Left hindlimb (tissue), 1 donor: ENCODE measurements around the gene AFG1L.
"Not testable (repeated sequence)": the region's sequence is repeated elsewhere in the genome, so short reads cannot be mapped to it uniquely, and the experiment has no call there.

Experiments
- DNase-seq: peaks from one replicate; pipeline ENCODE4 v3.0.0-alpha.2; 2018

The AFG1L gene

DNA sequence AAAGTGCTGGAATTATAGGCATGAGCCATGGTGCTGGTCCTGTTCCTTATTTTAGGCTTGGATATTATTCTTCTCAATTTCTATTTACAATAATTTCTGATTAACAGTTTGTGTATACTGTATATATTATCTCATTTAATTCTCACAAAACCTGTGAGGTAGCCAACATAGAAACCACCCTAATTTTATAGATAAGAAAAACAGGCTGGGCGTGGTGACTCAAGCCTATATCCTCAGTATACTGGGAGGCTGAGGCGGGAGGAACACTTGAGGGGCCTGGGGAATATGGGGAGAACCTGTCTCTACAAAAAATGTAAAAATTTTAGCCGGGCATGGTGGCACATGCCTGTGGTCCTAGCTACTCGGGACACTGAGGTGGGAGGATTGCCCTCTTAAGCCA is 3.8 kb upstream of the AFG1L start:
- no peak for DNase-seq

DNA sequence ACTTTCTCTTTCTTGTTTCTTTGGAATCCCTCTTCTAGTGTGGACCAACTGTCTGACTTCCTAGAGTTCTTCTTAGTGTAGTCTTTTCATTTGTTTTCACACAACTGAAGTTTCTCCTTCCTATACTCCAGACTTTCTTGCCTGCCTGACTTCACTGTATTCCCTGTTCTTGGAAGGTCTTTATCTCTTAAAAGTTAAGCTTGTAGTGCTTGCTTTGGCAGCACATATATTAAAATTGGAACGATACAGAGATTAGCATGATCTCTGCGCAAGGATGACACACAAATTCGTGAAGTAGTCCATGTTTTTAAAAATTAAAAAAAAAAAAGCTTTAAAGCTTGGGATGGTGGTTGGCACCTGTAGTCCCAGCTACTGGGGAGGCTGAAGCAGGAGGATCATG is 2.3 kb upstream of the AFG1L start:
- not testable (repeated sequence) for DNase-seq

DNA sequence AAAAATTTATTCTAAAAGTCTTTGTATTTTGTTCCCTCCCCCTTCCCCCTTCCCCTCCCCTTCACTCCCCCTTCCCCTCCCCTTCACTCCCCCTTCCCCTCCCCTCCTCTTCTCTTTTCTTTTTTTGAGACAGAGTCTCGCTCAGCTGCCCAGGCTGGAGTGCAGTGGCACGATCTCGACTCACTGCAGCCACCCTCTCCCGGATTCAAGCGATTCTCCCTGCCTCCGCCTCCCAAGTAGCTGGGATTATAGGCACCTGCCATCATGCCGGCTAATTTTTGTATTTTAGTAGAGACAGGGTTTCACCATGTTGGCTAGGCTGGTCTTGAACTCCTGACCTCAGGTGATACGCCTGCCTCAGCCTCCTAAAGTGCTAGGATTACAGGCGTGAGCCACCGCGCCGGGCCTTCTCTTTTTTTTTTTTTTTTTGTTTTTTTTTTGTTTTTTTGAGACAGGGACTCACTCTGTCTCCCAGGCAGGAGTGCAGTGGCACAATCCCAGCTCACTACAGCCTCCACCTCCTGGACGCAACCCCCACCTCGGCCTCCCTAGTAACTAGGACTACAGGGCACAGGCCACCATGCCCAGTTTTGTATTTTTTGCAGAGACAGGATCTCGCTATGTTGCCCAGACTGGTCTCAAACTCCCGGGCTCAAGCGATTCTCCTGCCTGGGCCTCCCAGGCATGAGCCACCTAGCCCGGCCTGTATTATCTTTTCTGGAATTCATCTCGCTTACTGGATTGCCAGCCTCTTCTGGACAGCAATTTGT is 1.1 kb upstream of the AFG1L start:
- DNase-seq: no peak

DNA sequence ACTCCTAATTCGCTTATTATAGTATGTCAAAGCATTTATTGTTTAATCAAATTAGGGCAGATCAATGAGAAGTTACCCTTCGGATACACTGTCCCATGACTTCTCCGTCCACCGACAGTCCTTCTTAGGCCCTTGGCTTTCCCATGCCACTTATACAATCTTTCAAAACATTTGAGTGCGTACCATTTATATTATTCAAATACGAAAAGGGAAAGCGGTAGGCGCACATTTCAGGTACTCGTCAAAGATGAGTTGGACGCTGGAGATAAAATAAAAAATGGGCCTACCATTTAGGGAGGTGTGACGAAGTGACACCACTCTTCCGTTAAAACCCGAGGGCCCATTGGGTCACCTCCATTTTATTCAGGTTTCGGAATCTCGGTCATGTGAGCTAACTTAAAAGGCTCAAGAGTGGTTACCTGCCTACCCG is 542 bp upstream of the AFG1L start:
- no peak for DNase-seq

DNA sequence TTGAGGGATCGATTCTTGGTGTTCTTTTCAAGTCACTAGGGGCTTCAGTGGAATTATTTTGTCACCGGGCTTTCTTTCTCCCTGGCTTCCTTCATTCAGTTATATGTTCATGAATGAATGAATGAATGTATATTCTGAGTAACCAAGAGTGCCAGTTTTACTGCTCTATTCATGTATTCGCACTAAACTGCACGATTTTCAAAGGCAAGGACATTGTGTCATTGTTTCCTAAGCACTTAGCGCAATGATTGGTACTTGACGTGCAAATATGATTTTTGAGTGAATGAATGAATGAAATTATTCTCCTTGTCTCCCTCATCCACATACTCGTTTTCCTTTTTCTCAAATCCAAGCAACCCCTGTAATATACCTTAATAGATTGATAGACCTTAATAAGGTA is 822 bp downstream of the AFG1L start:
- DNase-seq: no peak

DNA sequence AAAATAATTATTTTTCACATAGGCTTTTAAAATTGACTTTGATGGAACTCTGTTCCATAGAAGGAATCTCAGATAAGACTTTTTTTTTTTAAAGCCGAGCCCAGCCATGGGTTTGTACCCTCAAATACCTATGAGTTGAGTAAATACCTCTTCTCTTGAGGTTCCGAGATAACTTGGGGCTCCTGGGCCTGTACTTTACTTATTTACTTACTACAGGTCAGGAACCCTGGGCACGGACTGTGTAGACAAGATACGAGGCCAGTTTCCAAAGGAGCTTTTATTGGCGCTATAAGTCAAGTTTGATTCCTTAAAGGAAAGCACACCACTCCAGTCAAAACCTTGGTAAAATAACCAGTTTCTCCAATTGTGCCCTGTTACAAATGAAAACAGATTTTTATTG is 7.5 kb downstream of the AFG1L start:
- no peak for DNase-seq

DNA sequence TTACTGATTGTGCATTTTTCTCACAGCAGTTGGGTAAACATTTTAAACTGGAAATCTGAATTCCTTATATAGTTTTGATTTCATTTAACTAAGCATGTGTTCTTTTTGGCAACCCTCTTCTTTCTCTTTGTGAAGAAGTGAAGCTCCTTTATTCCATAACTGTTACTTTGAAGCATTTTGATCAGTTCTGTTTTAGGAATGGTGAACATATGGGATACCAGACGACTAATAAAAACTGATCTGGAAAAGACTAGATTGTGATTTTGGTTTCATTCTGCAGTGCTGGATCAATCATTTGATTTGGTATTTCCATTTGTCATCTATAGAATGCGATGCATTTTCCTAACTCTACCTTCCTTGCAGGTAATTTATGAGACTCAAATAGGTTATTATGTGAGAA is 9.8 kb downstream of the AFG1L start:
- no peak for DNase-seq

DNA sequence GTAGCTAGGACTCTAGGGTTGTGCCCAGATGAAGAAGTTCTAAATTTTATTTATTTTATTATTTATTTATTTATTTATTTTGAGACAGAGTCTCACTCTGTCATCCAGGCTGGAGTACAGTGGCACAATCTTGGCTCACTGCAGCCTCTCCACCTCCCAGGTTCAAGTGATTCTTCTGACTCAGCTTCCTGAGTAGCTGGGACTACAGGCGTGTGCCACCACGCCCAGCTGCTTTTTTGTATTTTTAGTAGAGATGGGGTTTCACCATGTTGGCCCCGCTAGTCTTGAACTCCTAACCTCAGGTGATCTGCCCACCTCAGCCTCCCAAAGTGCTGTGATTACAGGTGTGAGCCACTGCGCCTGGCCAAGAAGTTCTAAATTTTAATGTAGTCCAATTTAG is 13.8 kb downstream of the AFG1L start:
- DNase-seq: not testable (repeated sequence)

DNA sequence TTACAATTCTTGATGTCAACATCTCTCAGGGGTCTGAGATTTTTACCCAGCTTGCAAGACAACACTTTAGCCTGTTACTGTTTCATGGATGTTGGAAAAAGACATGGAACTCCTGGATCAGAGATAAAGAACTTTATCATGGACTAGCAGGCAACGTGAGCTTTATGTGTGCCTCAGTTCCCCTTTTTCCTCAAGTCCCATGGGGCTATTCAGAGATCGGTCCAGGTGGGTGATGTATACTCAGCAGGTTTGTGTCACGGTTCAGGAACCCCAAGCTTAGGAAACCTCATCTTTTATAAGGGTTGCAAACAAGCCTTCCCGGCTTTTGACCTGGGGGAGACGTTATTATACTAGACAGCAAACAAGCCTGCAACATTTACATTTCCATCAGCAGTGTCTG is 15.0 kb downstream of the AFG1L start:
- DNase-seq: no peak

DNA sequence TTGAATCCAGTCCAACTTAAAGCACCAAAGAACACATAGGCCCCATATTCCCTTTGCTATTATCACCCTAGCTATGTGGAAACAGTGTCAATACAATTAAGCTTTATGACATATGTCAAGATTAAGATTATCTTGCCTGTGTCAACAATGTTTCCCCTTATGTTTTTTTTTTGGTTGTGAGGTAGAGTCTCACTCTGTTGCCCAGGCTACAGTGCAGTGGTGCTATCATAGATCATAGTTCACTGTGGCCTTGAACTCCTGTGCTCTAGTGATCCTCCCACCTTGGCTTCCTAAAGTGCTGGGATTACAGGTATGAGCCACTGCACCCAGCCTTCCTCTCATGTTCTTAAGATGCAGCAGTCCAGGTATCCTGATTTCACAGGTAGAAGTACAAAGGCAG is 17.8 kb downstream of the AFG1L start:
- DNase-seq: no peak

DNA sequence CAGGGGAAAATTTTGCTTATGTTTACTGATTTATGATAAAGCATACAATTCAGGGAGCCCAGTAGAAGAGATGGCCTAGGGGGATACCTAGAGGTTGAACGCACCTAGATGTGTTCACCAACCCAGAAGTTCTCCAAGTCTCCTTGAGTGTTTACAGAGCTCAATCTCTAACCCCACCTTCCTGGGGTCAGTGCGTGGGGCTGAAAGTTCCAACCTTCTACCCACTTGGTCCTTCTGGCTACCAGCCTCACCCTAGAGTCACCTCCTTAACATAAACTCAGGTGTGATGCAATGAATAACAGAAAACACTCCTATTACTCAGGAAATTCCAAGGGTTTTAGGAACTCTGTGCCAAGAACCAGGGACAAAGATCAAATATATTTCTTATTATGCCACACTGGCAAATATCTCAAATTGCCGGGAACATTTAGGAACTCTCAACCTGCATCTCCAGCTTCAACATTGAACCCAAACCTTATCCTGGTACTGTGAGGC is 26.4 kb downstream of the AFG1L start:
- DNase-seq: no peak

DNA sequence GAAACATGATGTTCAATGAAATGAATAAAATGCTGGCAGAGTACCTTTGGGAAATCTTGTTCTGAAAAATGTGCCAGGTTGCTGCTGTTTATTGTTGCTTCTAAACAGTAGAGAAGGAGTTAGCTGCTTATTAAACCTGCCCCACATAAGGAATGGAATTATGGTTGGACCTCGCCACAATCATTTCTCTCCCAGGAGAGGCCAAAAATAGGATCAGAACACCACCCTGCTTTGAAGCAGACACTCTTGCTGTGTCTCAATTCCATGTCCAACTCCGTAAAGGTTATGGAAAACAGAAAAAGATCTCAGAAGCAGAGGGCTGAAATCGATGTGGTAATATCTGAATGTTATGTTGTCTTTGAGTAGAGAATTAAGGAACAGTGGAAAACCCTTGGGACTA is 27.9 kb downstream of the AFG1L start:
- no peak for DNase-seq

DNA sequence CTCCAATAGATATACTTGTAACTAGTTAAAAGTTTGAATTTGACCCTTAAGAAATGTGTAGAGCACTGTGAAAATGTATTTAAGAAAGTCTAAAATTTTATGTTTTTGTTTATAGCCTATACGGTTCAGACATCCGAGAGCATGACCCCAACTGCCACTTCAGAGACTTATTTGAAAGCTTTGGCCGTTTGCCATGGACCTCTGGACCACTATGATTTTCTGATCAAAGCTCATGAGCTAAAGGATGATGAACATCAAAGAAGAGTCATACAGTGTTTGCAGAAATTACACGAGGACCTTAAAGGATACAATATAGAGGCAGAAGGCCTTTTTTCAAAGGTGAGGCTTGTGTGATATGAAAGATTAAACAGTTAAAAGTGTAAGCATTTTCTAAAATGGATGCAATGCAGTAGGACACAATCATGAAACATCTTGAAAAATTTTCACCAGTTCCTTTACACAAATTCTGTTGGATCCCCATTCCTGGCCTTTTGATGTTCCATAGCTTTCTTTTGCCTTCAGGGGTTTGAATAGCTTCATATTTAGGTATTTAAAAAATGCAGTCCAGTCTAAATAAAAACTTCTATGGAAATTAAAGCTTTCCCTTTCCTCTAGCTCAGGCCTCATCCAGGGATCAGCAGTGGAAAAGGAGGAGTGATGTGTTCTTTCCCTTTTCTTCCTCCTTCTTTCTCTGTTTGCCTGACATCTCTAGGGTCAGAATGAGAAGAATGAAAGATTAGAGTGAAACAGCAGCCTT is 29.0 kb downstream of the AFG1L start:
- no peak for DNase-seq

DNA sequence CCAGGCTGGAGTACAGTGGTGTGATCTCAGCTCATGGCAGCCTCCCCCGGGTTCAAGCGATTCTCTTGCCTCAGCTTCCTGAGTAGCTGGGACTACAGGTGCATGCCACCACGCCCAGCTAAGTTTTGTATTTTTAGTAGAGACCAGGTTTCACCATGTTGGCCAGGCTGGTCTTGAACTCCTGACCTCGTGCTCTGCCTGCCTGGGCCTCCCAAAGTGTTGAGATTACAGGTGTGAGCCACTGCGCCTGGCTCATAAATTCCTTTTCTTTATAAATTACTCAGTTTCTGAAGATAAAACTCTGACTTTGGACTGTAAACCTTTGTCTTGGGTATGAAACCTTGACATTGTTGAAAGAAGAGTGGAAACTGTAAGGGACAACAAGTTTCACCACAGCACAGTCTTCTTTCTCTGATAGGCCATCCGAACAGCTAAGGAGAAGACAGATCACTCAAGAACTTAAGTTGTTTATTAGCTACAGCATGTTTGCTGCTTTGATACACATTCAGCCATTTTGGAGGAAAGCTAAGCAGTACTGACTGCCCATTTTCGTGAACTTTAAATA is 35.4 kb downstream of the AFG1L start:
- DNase-seq: not testable (repeated sequence)

DNA sequence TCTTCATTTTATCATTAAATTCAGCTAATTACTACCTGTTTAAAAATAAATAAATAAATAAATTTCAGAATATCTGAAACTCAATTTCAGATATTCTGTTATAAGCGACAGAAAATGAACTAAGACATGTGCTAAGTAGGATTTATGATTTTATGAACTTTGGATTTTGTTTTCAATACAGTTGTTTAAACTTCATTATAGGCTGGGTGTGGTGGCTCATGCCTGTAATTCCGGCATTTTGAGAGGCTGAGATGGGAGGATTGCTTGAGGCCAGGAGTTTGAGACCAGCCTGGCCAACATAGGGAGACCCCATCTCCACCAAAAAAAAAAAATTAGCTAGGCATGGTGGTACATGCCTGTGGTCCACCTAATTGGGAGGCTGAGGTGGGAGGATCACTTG is 36.0 kb downstream of the AFG1L start:
- DNase-seq: no peak

DNA sequence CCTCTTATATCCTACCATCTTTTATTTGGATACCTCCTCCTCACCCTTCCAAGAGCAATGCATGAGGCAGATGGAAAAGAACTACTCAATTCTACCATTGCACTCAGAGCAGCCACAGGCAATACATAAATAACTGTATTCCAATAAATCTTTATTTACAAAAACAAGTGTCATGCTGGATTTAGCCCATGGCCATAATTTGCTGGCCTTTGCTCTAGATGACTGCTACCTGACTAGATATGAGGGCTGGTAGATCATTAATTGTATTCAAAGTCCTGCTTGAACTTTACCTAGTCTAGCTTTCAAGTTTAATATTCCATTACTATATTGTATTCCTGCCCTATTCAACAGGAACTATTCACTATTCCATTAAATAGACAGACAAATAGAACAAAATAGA is 37.1 kb downstream of the AFG1L start:
- DNase-seq: no peak

DNA sequence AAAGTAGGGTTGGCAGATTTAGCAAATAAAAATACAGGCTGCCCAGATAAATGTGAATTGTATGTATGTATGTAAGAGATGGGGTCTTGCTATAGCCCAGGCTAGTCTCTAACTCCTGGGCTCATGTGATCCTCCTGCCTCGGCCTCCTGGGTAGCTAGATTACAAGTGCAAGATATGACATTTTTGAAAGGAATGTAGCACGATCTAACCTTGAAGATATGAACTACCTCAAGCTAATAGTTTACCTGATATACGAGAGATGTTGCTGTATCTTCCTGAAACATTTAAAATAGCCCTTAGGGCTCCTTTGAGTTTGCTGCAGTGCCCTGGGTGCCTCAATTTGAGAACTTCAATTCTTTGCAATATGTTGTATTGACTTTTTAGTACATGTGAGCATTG is 42.1 kb downstream of the AFG1L start:
- DNase-seq: no peak

DNA sequence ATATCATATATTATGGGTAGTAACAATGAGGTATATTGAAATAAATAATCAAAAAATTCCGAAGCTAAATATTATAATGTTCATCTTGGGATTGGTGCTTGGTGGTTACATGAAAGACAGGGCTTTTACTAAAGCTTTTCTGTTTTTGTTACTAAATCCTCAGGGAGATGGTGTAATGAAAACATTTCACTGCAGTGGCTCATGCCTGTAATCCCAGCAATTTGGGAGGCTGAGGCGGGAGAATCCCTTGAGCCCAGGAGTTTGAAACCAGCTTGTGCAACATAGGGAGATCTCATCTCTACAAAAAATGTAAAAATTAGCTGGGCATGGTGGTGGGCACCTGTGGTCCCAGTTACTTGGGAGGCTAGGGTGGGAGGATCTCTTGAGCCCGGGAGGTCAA is 42.9 kb downstream of the AFG1L start:
- DNase-seq: no peak

DNA sequence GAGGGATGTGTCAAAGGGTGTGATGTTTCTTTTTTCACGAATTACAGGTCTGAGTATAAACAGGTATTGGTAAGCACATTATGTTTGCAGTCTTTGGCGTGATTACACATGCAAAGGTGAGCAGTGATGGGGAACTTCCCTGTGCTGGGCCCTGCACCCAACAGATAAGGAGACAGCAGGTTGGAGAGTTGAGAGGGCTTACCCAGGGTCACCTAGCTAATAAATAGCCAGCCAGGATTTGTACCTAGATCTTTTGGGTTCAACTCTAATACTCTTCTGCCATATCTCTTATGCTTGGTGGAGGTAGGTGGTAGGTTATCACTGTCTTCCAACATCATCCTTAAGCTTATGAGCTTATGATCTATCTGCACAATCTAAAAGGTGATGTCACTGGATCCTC is 46.5 kb downstream of the AFG1L start:
- DNase-seq: no peak

DNA sequence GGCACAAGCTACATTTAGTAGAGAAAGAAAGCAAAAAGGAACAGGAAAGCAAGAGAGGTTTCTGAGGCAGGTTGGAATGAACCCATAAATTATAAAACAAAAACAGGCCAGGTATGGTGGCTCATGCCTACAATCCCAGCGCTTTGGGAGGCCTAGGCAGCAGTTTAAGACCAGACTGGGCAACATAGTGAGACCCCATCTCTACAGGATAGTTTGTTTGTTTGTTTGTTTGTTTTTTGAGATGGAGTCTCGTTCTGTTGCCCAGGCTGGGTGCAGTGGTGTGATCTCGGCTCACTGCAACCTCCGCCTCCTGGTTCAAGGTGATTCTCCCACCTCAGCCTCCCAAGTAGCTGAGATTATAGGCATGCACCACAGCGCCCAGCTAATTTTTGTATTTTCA is 49.0 kb downstream of the AFG1L start:
- no peak for DNase-seq

DNA sequence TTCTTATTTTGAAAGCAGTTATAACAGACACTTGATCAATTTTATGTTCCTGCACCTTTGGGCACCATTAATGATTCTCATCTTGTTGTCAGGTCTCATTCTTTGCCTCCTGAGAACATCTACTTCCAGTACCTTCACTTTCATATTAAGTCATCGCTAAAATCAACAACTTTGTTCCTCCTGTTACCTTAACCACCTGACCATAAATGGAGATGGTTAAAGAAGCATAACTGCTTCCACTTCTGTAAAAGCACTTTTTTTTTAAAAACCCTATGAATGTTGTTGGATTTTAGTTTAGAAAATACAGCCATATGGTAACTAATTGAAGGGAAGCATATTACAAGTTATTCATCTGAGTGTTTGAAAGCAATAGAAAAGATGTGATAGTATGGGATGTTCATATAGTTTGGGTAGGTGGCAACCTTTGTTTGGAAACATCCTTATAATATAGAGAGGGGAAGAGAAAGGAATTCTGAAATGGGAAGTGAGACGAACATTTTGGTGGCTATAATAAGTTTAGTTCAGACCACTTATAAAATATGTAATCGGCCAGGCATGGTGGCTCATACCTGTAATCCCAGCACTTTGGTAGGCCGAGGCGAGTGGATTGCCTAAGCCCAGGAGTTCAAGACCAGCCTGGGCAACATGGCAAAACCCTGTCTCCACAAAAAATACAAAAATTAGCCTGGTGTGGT is 53.9 kb downstream of the AFG1L start:
- DNase-seq: no peak

DNA sequence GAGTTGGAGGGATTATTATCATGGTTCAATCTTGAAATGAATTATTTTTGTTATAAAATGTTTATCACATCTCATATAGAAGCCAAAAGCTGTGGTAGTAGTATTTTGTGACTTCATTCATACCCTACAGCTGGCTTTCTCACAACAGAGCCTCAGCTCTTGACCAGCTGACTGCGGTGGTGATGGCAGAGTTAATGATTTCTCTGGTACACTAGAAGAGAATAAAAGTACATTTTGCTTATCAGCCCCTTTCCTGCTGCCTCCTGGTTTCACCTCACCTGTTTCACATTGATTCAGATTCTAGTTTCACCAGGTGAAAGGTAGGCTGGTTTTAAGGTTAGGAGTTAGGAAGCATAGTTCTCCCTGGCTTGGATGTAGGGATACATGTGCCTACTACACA is 55.7 kb downstream of the AFG1L start:
- no peak for DNase-seq

DNA sequence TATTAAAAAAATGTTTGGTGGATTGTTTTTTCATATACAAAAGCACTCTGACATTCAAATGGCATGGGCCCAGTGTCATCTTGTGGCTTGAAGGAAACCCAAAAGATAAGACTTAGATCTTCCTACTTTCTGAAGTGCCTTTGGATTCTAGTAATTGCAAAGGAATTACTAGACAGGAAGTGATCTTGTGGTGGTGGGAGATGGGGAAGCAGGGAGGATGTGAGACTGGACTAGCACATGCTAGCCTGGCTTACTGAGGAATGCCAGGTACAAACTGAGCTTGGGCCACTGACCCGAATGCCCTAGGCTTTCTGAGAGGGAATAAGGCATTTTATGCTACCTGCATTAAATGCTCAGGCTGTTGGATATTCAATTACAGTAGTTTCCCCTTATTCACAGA is 59.0 kb downstream of the AFG1L start:
- no peak for DNase-seq

DNA sequence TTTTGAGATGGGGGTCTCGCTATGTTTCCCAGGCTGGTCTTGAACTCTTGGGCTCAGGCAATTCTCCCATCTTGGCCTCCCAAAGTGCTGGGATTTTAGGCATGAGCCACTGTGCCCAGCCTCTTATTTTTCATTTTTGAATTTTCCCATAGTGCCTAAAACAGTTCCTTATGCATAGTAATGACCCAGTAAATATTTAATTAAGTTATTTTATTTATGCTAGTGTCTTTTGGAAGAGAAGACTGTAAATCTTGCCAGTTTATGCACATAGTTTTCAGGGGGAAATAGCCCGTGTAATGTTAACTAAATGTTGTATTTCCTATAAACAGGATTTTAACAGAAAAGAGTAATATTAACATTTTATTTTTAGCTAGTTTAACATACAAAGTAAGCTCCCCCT is 60.3 kb downstream of the AFG1L start:
- DNase-seq: no peak
